ENCODE results near the gene IMPA2.

GRCh38 chr18:12053289-12053688 lies 72.0 kb downstream of the IMPA2 start:
- TF ChIP-seq, protein P1, sequence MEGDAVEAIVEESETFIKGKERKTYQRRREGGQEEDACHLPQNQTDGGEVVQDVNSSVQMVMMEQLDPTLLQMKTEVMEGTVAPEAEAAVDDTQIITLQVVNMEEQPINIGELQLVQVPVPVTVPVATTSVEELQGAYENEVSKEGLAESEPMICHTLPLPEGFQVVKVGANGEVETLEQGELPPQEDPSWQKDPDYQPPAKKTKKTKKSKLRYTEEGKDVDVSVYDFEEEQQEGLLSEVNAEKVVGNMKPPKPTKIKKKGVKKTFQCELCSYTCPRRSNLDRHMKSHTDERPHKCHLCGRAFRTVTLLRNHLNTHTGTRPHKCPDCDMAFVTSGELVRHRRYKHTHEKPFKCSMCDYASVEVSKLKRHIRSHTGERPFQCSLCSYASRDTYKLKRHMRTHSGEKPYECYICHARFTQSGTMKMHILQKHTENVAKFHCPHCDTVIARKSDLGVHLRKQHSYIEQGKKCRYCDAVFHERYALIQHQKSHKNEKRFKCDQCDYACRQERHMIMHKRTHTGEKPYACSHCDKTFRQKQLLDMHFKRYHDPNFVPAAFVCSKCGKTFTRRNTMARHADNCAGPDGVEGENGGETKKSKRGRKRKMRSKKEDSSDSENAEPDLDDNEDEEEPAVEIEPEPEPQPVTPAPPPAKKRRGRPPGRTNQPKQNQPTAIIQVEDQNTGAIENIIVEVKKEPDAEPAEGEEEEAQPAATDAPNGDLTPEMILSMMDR (IDR thresholded peaks at IDR 0.05): no peak
- no peak for TF ChIP-seq POLR2A (IDR thresholded peaks at IDR 0.05)

Data from body of pancreas (tissue), 4 donors.